ENCODE data around the gene FBXO3.

GRCh38 chr11:33773987-33774735 lies at the start of gene FBXO3:
- TF ChIP-seq CTCF (IDR thresholded peaks at IDR 0.05): no peak
- TF ChIP-seq ZFX (IDR thresholded peaks at IDR 0.05; ENCODE audit: borderline replicate concordance): no peak
